ENCODE results near the gene NPR2. TPM values are rescaled to one million over a fixed set of nuclear protein-coding genes. Genes with fewer than 3 reads are reported as not detected.
A peak's percentile ranks its signal among the peaks of the same experiment; 100 is the strongest.

The NPR2 gene
- total and polyA plus RNA-seq, 2 of the 13 experiments (the other 11 are each of a cell fraction or from before 2014, with no cell fraction given): 7.4 to 9.4 TPM

- TF ChIP-seq ZSCAN20 (CRISPR knock-in tag; IDR thresholded peaks at IDR 0.05; ENCODE audit: borderline replicate concordance) (no peak), FLYWCH1 (CRISPR knock-in tag; IDR thresholded peaks at IDR 0.05) (no peak), SYNCRIP (IDR thresholded peaks at IDR 0.05; ENCODE audit: insufficient read depth, low read depth, low read length) (no peak), ZEB1 (IDR thresholded peaks at IDR 0.05; ENCODE audit: insufficient replicate concordance, low read depth) (no peak), ZNF441 (CRISPR knock-in tag; IDR thresholded peaks at IDR 0.05; ENCODE audit: borderline replicate concordance) (no peak; the same call in none of the 2 replicates), TFAP4 (IDR thresholded peaks at IDR 0.05; ENCODE audit: borderline replicate concordance, low read depth) (no peak; the same call in 1 of the 2 replicates), E2F2 (CRISPR knock-in tag; IDR thresholded peaks at IDR 0.05; ENCODE audit: borderline replicate concordance) (no peak), RELA (CRISPR knock-in tag; IDR thresholded peaks at IDR 0.05) (no peak), THAP11 (CRISPR knock-in tag; IDR thresholded peaks at IDR 0.05) (no peak; the same call in 1 of the 2 replicates), RBM22 (optimal IDR thresholded peaks at IDR 0.05; ENCODE audit: low read length) (no peak), ZNF557 (CRISPR knock-in tag; IDR thresholded peaks at IDR 0.05) (0 out of 2 replicates have a peak, but pooled peaks have one; percentile 36), RAD21 (CRISPR knock-in tag; IDR thresholded peaks at IDR 0.05) (no peak), ZNF501 (CRISPR knock-in tag; IDR thresholded peaks at IDR 0.05) (no peak), HOXA5 (CRISPR knock-in tag; IDR thresholded peaks at IDR 0.05) (peak; percentile 60; the same call in 1 of the 2 replicates), WIZ (CRISPR knock-in tag; IDR thresholded peaks at IDR 0.05) (no peak), ZNF251 (CRISPR knock-in tag; IDR thresholded peaks at IDR 0.05) (no peak), RBFOX2 (IDR thresholded peaks at IDR 0.05; ENCODE audit: low read depth, low read length) (no peak), RCOR2 (CRISPR knock-in tag; IDR thresholded peaks at IDR 0.05) (no peak), ZNF432 (CRISPR knock-in tag; IDR thresholded peaks at IDR 0.05; ENCODE audit: borderline replicate concordance) (no peak), MAFF (IDR thresholded peaks at IDR 0.05; ENCODE audit: low read depth, low read length) (no peak), ZNF703 (CRISPR knock-in tag; IDR thresholded peaks at IDR 0.05; ENCODE audit: borderline replicate concordance) (no peak), REPIN1 (CRISPR knock-in tag; IDR thresholded peaks at IDR 0.05; ENCODE audit: borderline replicate concordance, low read depth) (peak; percentile 64; the same call in 1 of the 2 replicates), CCAR2 (optimal IDR thresholded peaks at IDR 0.05; ENCODE audit: low read depth, low read length) (peak; percentile 50), GRHL1 (CRISPR knock-in tag; conservative IDR thresholded peaks at IDR 0.05) (no peak), CENPX (CRISPR knock-in tag; IDR thresholded peaks at IDR 0.05) (no peak), CREBL2 (CRISPR knock-in tag; IDR thresholded peaks at IDR 0.05; ENCODE audit: borderline replicate concordance) (no peak), DNMT1 (CRISPR knock-in tag; IDR thresholded peaks at IDR 0.05) (no peak), ZSCAN22 (CRISPR knock-in tag; IDR thresholded peaks at IDR 0.05) (no peak)
Measured at GRCh38 chr9:35814106-35814840, 22.9 kb downstream of the NPR2 start (continued).
